HepG2 (cell line): ENCODE measurements around the gene ATXN7L3. TPM values are rescaled to one million over a fixed set of nuclear protein-coding genes. Genes with fewer than 3 reads are reported as not detected.

Experiments
- AGO2 ChIP-seq: fragments of 200-400 bp; formaldehyde crosslinking; optimal IDR thresholded peaks from 2 replicates; pipeline ENCODE3; 2017; ENCODE audit warnings: mild to moderate bottlenecking, low read depth, low read length, moderate library complexity
- CBFB ChIP-seq: sonication (generic); formaldehyde crosslinking; IDR thresholded peaks from 2 replicates; pipeline ENCODE4 v1.4.0; 2020; ENCODE audit warnings: missing genetic modification reagents
- ERF ChIP-seq: IDR thresholded peaks from 2 replicates; pipeline ENCODE4 v1.6.1; 2018; ENCODE audit warnings: missing biosample characterization, missing genetic modification reagents
- FIP1L1 ChIP-seq: fragments of 200-400 bp; formaldehyde crosslinking; IDR thresholded peaks from 2 replicates; pipeline ENCODE4 v1.6.1; 2018; ENCODE audit warnings: low read depth, mild to moderate bottlenecking, low read length, moderate library complexity, borderline replicate concordance; ENCODE audit not compliant: insufficient read depth
- FOXK1 ChIP-seq: sonication (generic); formaldehyde crosslinking; IDR thresholded peaks from 2 replicates; pipeline ENCODE4 v1.4.0; 2020; ENCODE audit warnings: low read depth, missing genetic modification reagents, borderline replicate concordance
- HMG20B ChIP-seq: conservative IDR thresholded peaks from 2 replicates; pipeline ENCODE4 v1.6.1; 2016; ENCODE audit warnings: missing genetic modification reagents, missing compliant biosample characterization
- ISX ChIP-seq: sonication (generic); formaldehyde crosslinking; conservative IDR thresholded peaks from 2 replicates; pipeline ENCODE4 v1.5.0; 2020; ENCODE audit warnings: missing genetic modification reagents
- MTERF4 ChIP-seq: sonication (generic); formaldehyde crosslinking; IDR thresholded peaks from 2 replicates; pipeline ENCODE4 v1.8.0; 2023; ENCODE audit warnings: mild to moderate bottlenecking, missing genetic modification reagents
- NFIB ChIP-seq: sonication (generic); formaldehyde crosslinking; IDR thresholded peaks from 2 replicates; pipeline ENCODE4 v1.9.0; 2021; ENCODE audit warnings: missing genetic modification reagents, mild to moderate bottlenecking, borderline replicate concordance
- PAX8 ChIP-seq: sonication (generic); formaldehyde crosslinking; IDR thresholded peaks from 2 replicates; pipeline ENCODE4 v1.8.0; 2022; ENCODE audit warnings: mild to moderate bottlenecking, missing genetic modification reagents, borderline replicate concordance
- POLR2A ChIP-seq, 2 experiments: IDR thresholded peaks; 2 replicates each; pipeline ENCODE4 v1.6.1; 2011; ENCODE audit warnings: low read depth in 2 of 2, low read length in 2 of 2, mild to moderate bottlenecking in 1 of 2, moderate library complexity in 1 of 2; ENCODE audit not compliant: insufficient read depth in 1 of 2
- RERE ChIP-seq: IDR thresholded peaks from 2 replicates; pipeline ENCODE4 v1.6.1; 2016; ENCODE audit warnings: low read depth, missing genetic modification reagents, missing compliant biosample characterization
- SRY ChIP-seq: sonication (generic); formaldehyde crosslinking; IDR thresholded peaks from 2 replicates; pipeline ENCODE4 v1.8.0; 2022; ENCODE audit warnings: mild to moderate bottlenecking, missing genetic modification reagents
- ZHX2 ChIP-seq, 2 experiments: sonication (generic) in 1 of 2; formaldehyde crosslinking in 1 of 2; IDR thresholded peaks; 2 replicates each; pipeline versions ENCODE4 v1.6.1 to v1.9.0; 2014 to 2022; ENCODE audit warnings: antibody characterized with exemption in 1 of 2, borderline replicate concordance in 1 of 2, inconsistent platforms in 1 of 2, low read depth in 1 of 2, missing genetic modification reagents in 1 of 2
- ZNF703 ChIP-seq: sonication (generic); formaldehyde crosslinking; IDR thresholded peaks from 2 replicates; pipeline ENCODE4 v1.5.1; 2020; ENCODE audit warnings: missing genetic modification reagents, mild to moderate bottlenecking, moderate library complexity, borderline replicate concordance
- ZNF746 ChIP-seq: sonication (generic); formaldehyde crosslinking; IDR thresholded peaks from 2 replicates; pipeline ENCODE4 v1.8.0; 2022; ENCODE audit warnings: mild to moderate bottlenecking, missing genetic modification reagents
- ZNF879 ChIP-seq: sonication (generic); formaldehyde crosslinking; IDR thresholded peaks from 2 replicates; pipeline ENCODE4 v1.8.1; 2023; ENCODE audit warnings: missing genetic modification reagents
- polyA plus RNA-seq, 8 experiments: library from polyadenylated mRNA; depleted of rRNA in 3 of 8; stranded (reverse) in 7 of 8; unstranded in 1 of 8; fragments of >200 nt; fragmentation: Illumina TruSeq in 4 of 8; extraction: Trizol in 4 of 8; gene quantifications; 2 replicates each; pipeline versions ENCODE4 v1.2.1 to v1.2.3, GENCODE V29; 2011 to 2016; ENCODE audit warnings: low read depth in 4 of 8, missing spikeins in 1 of 8, mixed read lengths in 1 of 8; ENCODE audit not compliant: insufficient read depth in 1 of 8
- total RNA-seq, 5 experiments: library from RNA; depleted of rRNA; stranded (reverse); fragments of >200 nt; fragmentation: Illumina TruSeq; extraction: Trizol; gene quantifications; 2 replicates each; pipeline ENCODE4 v1.2.3, GENCODE V29; 2016; ENCODE audit warnings: low read depth in 1 of 5

ATXN7L3 gene
- total and polyA plus RNA-seq, 2 of the 13 experiments (the other 11 are each of a cell fraction or from before 2014, with no cell fraction given) = 44.5 to 59.1 TPM

- no peak for TF ChIP-seq CBFB (CRISPR knock-in tag)
- TF ChIP-seq MTERF4 (CRISPR knock-in tag) = no peak
- no peak for TF ChIP-seq ISX (CRISPR knock-in tag)
- no peak for TF ChIP-seq POLR2A (IDR thresholded peaks at IDR 0.05; ENCODE audit: insufficient read depth in 1 of 2, low read depth in 2 of 2, low read length in 2 of 2)
- no peak for TF ChIP-seq FIP1L1
- 0 out of 2 replicates have a peak, but pooled peaks have one; percentile 61 for TF ChIP-seq SRY (CRISPR knock-in tag)
- no peak for TF ChIP-seq RERE
- peak; percentile 57; the same call in 1 of the 2 replicates for TF ChIP-seq FOXK1 (CRISPR knock-in tag)
- no peak for TF ChIP-seq ZNF703 (CRISPR knock-in tag)
- TF ChIP-seq HMG20B (CRISPR knock-in tag) = no peak
- no peak for TF ChIP-seq ZNF746
- 0 out of 2 replicates have a peak, but pooled peaks have one; percentile 70 for TF ChIP-seq PAX8 (CRISPR knock-in tag)
- peak; percentile 89 for TF ChIP-seq AGO2
- 0 out of 2 replicates have a peak, but pooled peaks have one; percentile 61 for TF ChIP-seq NFIB (CRISPR knock-in tag)
- no peak for TF ChIP-seq ZHX2 (IDR thresholded peaks at IDR 0.05; ENCODE audit: low read depth)
- TF ChIP-seq ZHX2 (CRISPR knock-in tag; IDR thresholded peaks at IDR 0.05; ENCODE audit: borderline replicate concordance) = no peak
- no peak for TF ChIP-seq ERF (CRISPR knock-in tag)
- TF ChIP-seq ZNF879 (CRISPR knock-in tag) = no peak
Measured at GRCh38 chr17:44170499-44171201, 29.0 kb downstream of the ATXN7L3 start, which contains the start of gene ASB16 (continued).
